Neural cell (in vitro differentiated cells): ENCODE data around the gene UBE2L3.

ENCODE experiments used
- EP300 ChIP-seq: fragments of 450-650 bp; conservative IDR thresholded peaks from 2 replicates; pipeline ENCODE4 v1.6.1; 2014; ENCODE audit warnings: antibody characterized with exemption, mild to moderate bottlenecking, moderate library complexity; ENCODE audit not compliant: poor library complexity, severe bottlenecking
- EZH2 ChIP-seq: fragments of 200-600, 300-800 bp; shearing (Covaris generic), sonication (generic); IDR thresholded peaks from 2 replicates; pipeline ENCODE4 v1.6.1; 2014; ENCODE audit warnings: antibody characterized with exemption, low read length, borderline replicate concordance, mild to moderate bottlenecking; ENCODE audit not compliant: insufficient read depth, poor library complexity, severe bottlenecking
- POLR2AphosphoS5 ChIP-seq: IDR thresholded peaks from 2 replicates; pipeline ENCODE4 v1.6.1; 2012
- SMC3 ChIP-seq: fragments of 450-650 bp; conservative IDR thresholded peaks from 2 replicates; pipeline ENCODE4 v1.6.1; 2014; ENCODE audit warnings: antibody characterized with exemption, mild to moderate bottlenecking, moderate library complexity; ENCODE audit not compliant: poor library complexity
- TAF1 ChIP-seq: IDR thresholded peaks from 2 replicates; pipeline ENCODE4 v1.6.1; 2012; ENCODE audit warnings: low read depth
- TF ChIP-seq, protein P1 (sequence below): fragments of 450-650 bp; IDR thresholded peaks from 2 replicates; pipeline ENCODE4 v1.5.1; 2014; ENCODE audit warnings: antibody characterized with exemption, mild to moderate bottlenecking, moderate library complexity; ENCODE audit not compliant: poor library complexity, severe bottlenecking
- TF ChIP-seq, protein P2 (sequence below): IDR thresholded peaks from 2 replicates; pipeline ENCODE4 v1.6.1; 2012; ENCODE audit warnings: borderline replicate concordance

DNA sequence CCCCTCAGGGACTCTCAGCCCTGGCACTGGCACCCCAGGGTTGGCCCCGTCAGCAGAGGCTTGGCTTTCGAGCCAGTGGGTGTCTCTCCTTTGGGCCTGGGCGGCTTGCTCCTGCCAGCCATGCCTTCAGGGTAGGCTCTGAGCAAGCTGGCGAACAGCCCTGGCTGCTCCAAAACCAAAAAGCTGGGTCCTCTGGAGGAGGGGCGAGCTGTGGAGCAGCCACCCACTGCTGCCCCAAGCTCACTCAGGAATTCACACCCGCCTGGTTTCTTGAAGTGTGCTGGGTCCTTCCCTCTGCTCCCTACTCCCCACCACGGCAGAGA, 56.1 kb downstream of the UBE2L3 start:
- TF ChIP-seq, protein P1, sequence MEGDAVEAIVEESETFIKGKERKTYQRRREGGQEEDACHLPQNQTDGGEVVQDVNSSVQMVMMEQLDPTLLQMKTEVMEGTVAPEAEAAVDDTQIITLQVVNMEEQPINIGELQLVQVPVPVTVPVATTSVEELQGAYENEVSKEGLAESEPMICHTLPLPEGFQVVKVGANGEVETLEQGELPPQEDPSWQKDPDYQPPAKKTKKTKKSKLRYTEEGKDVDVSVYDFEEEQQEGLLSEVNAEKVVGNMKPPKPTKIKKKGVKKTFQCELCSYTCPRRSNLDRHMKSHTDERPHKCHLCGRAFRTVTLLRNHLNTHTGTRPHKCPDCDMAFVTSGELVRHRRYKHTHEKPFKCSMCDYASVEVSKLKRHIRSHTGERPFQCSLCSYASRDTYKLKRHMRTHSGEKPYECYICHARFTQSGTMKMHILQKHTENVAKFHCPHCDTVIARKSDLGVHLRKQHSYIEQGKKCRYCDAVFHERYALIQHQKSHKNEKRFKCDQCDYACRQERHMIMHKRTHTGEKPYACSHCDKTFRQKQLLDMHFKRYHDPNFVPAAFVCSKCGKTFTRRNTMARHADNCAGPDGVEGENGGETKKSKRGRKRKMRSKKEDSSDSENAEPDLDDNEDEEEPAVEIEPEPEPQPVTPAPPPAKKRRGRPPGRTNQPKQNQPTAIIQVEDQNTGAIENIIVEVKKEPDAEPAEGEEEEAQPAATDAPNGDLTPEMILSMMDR: no peak
- no peak for TF ChIP-seq EZH2
- TF ChIP-seq POLR2AphosphoS5: no peak
- no peak for TF ChIP-seq EP300
- no peak for TF ChIP-seq SMC3
- TF ChIP-seq, protein P2, sequence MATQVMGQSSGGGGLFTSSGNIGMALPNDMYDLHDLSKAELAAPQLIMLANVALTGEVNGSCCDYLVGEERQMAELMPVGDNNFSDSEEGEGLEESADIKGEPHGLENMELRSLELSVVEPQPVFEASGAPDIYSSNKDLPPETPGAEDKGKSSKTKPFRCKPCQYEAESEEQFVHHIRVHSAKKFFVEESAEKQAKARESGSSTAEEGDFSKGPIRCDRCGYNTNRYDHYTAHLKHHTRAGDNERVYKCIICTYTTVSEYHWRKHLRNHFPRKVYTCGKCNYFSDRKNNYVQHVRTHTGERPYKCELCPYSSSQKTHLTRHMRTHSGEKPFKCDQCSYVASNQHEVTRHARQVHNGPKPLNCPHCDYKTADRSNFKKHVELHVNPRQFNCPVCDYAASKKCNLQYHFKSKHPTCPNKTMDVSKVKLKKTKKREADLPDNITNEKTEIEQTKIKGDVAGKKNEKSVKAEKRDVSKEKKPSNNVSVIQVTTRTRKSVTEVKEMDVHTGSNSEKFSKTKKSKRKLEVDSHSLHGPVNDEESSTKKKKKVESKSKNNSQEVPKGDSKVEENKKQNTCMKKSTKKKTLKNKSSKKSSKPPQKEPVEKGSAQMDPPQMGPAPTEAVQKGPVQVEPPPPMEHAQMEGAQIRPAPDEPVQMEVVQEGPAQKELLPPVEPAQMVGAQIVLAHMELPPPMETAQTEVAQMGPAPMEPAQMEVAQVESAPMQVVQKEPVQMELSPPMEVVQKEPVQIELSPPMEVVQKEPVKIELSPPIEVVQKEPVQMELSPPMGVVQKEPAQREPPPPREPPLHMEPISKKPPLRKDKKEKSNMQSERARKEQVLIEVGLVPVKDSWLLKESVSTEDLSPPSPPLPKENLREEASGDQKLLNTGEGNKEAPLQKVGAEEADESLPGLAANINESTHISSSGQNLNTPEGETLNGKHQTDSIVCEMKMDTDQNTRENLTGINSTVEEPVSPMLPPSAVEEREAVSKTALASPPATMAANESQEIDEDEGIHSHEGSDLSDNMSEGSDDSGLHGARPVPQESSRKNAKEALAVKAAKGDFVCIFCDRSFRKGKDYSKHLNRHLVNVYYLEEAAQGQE: no peak
- no peak for TF ChIP-seq TAF1
